GM19240 (cell line): ENCODE data around the gene GABPB2.
"Not testable (repeated sequence)": the region's sequence is repeated elsewhere in the genome, so short reads cannot be mapped to it uniquely, and the experiment has no call there.

Experiments
- DNase-seq: peaks from one replicate; pipeline ENCODE4 v3.0.0; 2011; ENCODE audit warnings: low spot score; ENCODE audit not compliant: insufficient read length

Gene GABPB2

GRCh38 chr1:151060007-151060656 lies 10.4 kb upstream of the GABPB2 start, which contains the start of gene MLLT11:
Gene MLLT11, plus strand, starts transcription at chr1:151060397. Its CDS starts 6,828 bp downstream, at chr1:151067225.
- DNase-seq, result no peak

DNA sequence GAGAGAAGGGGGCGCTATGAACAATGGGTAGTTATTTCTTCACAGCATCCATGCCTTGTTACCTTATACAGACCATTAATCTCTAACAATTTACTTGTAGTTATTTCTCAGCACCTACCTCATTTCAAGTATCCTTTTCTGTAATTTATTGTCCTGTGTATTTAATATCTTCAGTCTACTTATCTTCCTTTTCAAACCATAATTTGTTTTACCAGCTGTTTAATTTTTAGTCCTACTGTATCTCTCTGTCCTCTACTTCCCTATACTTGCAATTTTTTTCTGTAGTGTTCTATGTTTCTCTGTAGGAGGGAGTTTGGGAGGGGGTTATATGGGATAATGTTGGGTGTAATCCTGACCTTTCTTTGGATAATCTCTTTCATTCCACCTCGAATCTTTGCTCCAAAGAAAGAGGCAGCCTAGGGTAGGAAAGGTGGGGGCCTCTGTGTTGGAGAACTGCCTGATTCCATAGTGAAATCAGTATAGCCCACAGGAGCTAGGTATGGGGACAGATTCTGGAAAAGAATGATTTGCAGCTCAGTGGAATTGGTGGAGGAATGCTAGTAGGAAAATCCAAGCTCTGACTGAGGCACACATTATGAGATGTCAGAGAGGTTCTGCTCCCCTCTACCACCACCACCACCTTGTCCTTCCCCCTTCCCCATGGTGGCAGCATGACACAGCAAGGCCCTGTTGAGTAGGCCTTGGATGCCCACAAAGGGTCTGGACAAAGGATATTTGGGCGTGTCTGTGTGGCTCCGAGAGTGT lies 9.7 kb upstream of the GABPB2 start:
- no peak for DNase-seq

- no peak for DNase-seq
Observed at GRCh38 chr1:151061704-151062103, 8.9 kb upstream of the GABPB2 start.

GRCh38 chr1:151062741-151063371 lies 7.7 kb upstream of the GABPB2 start:
- no peak for DNase-seq

DNA sequence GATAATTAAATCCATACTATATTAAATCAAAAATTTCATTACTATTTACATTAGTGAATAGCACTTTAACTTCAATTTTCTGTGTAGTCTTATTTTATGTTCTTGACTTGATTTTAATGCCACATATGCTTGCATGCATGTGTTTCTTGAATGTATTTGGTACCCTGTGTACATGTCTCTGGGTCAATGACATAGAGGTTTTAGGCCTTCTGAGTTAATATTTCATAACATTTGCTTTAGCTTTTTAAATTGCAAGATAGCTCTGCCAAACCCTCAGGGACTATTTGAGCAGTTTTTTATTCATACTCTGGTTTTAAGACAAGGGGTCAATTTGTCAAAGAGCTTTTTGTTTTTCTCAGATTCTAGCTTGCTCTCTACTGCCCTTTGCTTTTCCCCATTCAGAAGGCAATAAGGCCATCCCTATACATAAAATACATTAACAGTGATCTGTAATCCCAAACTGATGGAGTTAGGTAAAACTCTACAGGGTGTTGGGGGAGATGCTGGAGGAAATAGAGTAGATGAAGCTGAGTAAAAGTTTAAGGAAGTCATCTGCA lies 5.4 kb upstream of the GABPB2 start:
- DNase-seq, result no peak

- DNase-seq, result no peak
Observed at GRCh38 chr1:151067185-151067584, 3.4 kb upstream of the GABPB2 start.

DNA sequence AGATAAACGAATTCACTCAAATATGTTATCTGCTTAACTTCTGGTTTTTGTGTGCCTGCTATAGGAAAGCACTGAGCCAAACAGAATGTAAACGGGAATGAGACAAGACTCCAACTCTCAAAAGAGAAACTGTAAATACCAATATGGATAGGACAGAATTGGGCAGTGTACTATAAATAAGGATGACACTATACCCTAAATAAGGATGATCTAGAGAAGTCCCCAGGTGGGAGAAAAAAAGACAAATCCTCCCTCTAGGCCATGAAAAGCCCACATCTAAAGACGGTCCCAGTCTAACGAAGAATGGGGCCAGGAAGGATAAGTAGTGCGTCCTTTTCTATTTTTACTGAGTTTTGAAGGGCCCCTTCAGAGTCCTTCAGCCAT lies 1.5 kb upstream of the GABPB2 start:
- no peak for DNase-seq

GRCh38 chr1:151072224-151072623 lies 1.7 kb downstream of the GABPB2 start:
- DNase-seq, result no peak

GRCh38 chr1:151085953-151086559 lies 15.5 kb downstream of the GABPB2 start:
- DNase-seq, result no peak

DNA sequence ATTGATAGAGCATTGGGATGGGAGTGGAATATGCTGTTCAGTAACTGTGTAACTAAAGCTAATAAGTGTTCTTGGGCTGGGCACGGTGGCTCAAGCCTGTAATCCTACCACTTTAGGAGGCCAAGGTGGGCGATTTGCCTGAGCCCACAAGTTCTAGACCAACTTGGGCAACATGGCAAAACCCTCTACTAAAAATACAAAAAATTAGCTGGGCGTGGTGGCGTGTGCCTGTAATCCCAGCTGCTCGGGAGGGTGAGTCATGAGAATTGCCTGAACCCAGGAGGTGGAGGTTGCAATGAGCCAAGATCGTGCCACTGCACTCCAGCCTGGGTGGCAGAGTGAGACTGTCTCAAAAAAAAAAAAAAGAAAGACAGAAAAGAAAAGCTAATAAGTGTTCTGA lies 26.9 kb downstream of the GABPB2 start:
- DNase-seq, result not testable (repeated sequence)

GRCh38 chr1:151098126-151098525 lies 27.6 kb downstream of the GABPB2 start:
- no peak for DNase-seq

DNA sequence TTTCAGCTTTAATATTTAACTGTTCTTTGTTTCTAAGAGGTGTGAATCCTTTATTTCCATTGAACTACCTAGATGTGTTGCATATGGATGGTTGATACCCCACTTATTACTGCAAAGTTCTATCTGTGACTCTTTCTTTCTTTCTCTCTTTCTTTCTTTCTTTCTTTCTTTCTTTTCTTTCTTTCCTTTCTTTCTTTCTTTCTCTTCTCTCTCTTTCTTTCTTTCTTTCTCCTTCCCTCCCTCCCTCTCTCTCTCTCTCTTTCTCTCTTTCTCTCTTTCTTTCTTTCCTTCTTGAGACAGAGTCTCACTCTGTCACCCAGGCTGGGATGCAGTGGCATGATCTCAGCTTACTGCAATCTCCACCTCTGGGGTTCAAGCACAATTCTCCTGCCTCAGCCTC lies 34.1 kb downstream of the GABPB2 start:
- no peak for DNase-seq

DNA sequence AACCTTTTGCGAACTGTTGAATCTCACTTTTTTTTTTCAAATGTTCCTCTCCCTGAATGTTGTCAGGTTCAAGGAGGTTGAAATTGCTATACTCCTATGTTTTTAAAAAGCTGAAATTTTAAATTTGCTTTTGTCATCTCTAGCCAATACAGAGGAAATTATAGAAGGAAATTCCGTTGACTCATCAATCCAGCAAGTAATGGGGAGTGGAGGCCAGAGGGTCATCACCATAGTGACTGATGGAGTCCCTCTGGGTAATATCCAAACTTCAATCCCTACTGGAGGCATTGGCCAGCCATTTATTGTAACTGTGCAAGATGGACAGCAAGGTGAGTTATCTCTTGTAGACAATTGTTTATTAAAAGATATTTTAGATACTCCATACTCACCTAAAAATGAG lies 36.3 kb downstream of the GABPB2 start:
- no peak for DNase-seq

DNA sequence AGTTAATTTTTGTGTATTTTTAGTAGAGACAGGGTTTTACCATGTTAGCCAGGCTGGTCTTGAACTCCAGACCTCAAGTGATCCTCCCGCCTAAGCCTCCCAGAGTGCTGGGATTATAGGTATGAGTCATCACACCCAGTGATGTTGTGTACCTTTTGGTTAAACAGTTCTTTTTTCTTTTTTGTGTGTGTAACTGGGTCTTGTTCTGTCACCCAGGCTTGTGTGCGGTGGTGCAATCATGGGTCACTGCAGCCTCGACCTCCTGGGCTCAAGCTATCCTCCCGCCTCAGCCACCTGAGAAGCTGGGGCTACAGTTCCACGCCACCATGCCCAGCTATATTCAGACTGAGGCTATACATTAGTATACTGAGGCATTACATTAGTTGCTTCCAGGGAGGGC lies 37.8 kb downstream of the GABPB2 start:
- DNase-seq, result no peak

- DNase-seq, result no peak
Observed at GRCh38 chr1:151113877-151114276, 43.3 kb downstream of the GABPB2 start.

- no peak for DNase-seq
Observed at GRCh38 chr1:151124763-151125403, 54.3 kb downstream of the GABPB2 start.

GRCh38 chr1:151128800-151129199 lies 58.2 kb downstream of the GABPB2 start:
- no peak for DNase-seq

DNA sequence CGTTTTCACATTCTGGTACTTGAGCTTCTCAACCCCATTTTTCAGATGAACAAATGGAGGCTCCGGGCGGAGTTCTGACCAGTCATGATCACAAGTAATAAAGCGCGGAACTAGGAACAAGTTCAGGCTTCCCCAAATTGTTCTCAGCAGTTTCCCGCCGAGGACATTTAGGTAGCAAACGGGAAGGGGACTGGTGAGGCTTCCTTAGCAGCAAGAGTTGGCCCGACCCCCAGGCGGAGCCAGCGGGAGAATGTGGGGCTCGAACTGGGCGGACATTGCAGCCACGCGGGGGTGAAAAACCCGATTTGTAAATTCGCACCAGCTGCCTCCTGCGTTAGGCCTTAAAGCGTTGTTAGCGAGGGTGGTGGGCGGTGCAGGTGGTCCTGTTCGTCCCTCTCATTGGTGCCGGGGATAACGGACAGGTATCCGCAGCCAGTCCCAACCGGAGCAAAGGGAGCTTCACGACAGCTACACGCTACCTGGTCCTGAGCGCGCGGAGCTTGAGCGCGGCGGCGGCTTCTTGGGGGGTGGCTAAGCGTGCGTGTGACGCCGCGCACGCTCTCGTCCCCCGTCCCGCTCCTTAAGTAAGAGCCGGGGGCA lies 60.5 kb downstream of the GABPB2 start:
- peak; percentile 74 for DNase-seq

- no peak for DNase-seq
Observed at GRCh38 chr1:151131701-151132334, 61.3 kb downstream of the GABPB2 start.

DNA sequence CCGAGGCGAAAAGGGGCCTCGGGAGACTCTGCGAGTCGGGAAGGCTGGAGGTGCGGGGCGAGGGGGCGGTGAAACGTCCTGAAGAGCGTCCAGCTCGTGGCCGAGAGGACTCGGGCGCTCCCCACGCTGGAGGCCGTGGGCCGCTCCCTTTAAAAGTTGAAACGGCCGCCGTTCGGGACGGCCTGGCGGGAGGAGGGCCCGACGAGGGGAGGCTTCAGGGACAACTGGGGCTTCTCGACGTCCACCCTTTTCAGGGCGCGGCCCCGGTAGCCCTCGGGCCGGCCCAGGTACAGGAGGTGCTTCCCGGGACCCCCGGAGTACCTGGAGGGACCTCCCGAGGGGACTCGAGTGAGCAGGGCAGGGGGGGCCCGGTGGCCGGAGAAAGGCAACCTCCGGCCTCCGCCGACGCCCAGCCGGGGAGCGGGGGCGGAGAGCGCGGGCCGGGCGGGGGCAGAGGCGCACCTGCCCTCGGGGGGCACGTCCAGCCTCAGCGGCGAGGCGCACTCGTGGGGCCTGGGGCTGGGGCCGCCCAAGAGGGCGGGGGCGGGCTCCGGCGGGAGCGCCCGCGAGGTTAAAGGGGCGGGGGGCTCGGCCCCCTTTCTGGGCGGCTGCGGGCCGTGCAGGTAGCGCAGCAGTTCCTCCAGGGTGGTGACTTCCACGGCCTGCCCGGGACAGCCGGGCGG lies 61.9 kb downstream of the GABPB2 start:
- DNase-seq, result no peak
